Liver (tissue), 9 donors: Measurements from ENCODE around the gene TCFL5. TPM values are rescaled to one million over a fixed set of nuclear protein-coding genes. Genes with fewer than 3 reads are reported as not detected.
A peak's percentile ranks its signal among the peaks of the same experiment; 100 is the strongest.

Source experiments
- DNase-seq: peaks from one replicate; pipeline ENCODE4 v3.0.0-alpha.2; 2017; ENCODE audit warnings: low spot score
- H3K27ac ChIP-seq, 2 donors: one replicate each; pipeline ENCODE4 v1.7.0; 2013; ENCODE audit warnings: inconsistent platforms in 2 of 2, low read length in 2 of 2, control low read depth in 1 of 2, low read depth in 1 of 2, mild to moderate bottlenecking in 1 of 2
- H3K27me3 ChIP-seq, 4 donors: one replicate each; pipeline versions ENCODE4 v1.6.1 to v1.7.0; 2013; ENCODE audit warnings: low read length in 3 of 4, inconsistent platforms in 1 of 4, mild to moderate bottlenecking in 1 of 4, moderate library complexity in 1 of 4; ENCODE audit not compliant: control insufficient read depth in 4 of 4, insufficient read depth in 4 of 4
- H3K36me3 ChIP-seq, 4 donors: one replicate each; pipeline versions ENCODE4 v1.6.1 to v1.7.0; 2013; ENCODE audit warnings: low read length in 3 of 4, mild to moderate bottlenecking in 3 of 4, low read depth in 1 of 4, moderate library complexity in 1 of 4; ENCODE audit not compliant: control insufficient read depth in 4 of 4, insufficient read depth in 3 of 4
- H3K4me1 ChIP-seq, 4 donors: one replicate each; pipeline versions ENCODE4 v1.6.1 to v1.7.0; 2013; ENCODE audit warnings: low read length in 3 of 4, mild to moderate bottlenecking in 3 of 4, moderate library complexity in 1 of 4; ENCODE audit not compliant: control insufficient read depth in 4 of 4, insufficient read depth in 4 of 4
- H3K4me3 ChIP-seq, 3 donors: one replicate each; pipeline versions ENCODE4 v1.6.1 to v1.7.0; 2013; ENCODE audit warnings: low read length in 3 of 3, control low read depth in 1 of 3, low read depth in 1 of 3, mild to moderate bottlenecking in 1 of 3
- H3K9ac ChIP-seq, 2 donors: one replicate each; pipeline ENCODE4 v1.7.0; 2013; ENCODE audit warnings: low read length in 2 of 2, mild to moderate bottlenecking in 2 of 2, moderate library complexity in 2 of 2, control low read depth in 1 of 2, low read depth in 1 of 2
- H3K9me3 ChIP-seq, 4 donors: one replicate each; pipeline versions ENCODE4 v1.6.1 to v1.7.0; 2013; ENCODE audit warnings: low read length in 3 of 4; ENCODE audit not compliant: control insufficient read depth in 4 of 4
- EGR1 ChIP-seq, 2 donors: IDR thresholded peaks; 2 replicates each; pipeline ENCODE4 v1.6.1; 2016 to 2018; ENCODE audit warnings: antibody characterized with exemption in 2 of 2, low read depth in 2 of 2
- FOXA1 ChIP-seq: IDR thresholded peaks from 2 replicates; pipeline ENCODE4 v1.6.1; 2016; ENCODE audit warnings: antibody characterized with exemption
- FOXA2 ChIP-seq: IDR thresholded peaks from 2 replicates; pipeline ENCODE4 v1.6.1; 2016; ENCODE audit warnings: antibody characterized with exemption
- GABPA ChIP-seq, 2 donors: IDR thresholded peaks in 1 of 2; conservative IDR thresholded peaks in 1 of 2; 2 replicates each; pipeline ENCODE4 v1.6.1; 2016; ENCODE audit warnings: antibody characterized with exemption in 2 of 2, mild to moderate bottlenecking in 1 of 2, moderate library complexity in 1 of 2
- HNF4A ChIP-seq, 2 donors: conservative IDR thresholded peaks; 2 replicates each; pipeline ENCODE4 v1.6.1; 2016; ENCODE audit warnings: antibody characterized with exemption in 2 of 2, mild to moderate bottlenecking in 2 of 2
- HNF4G ChIP-seq: IDR thresholded peaks from 2 replicates; pipeline ENCODE4 v1.6.1; 2016; ENCODE audit warnings: antibody characterized with exemption
- JUND ChIP-seq, 2 donors: IDR thresholded peaks; 2 replicates each; pipeline ENCODE4 v1.6.1; 2016; ENCODE audit warnings: antibody characterized with exemption in 2 of 2
- NR2F2 ChIP-seq: IDR thresholded peaks from 2 replicates; pipeline ENCODE4 v1.6.1; 2016; ENCODE audit warnings: antibody characterized with exemption
- RAD21 ChIP-seq, 2 donors: IDR thresholded peaks; 2 replicates each; pipeline ENCODE4 v1.6.1; 2016; ENCODE audit warnings: antibody characterized with exemption in 2 of 2, mild to moderate bottlenecking in 2 of 2
- RXRA ChIP-seq, 2 donors: IDR thresholded peaks; 2 replicates each; pipeline ENCODE4 v1.6.1; 2017 to 2018; ENCODE audit warnings: antibody characterized with exemption in 2 of 2, mild to moderate bottlenecking in 1 of 2
- SP1 ChIP-seq: IDR thresholded peaks from 2 replicates; pipeline ENCODE4 v1.6.1; 2018; ENCODE audit warnings: antibody characterized with exemption, mild to moderate bottlenecking
- TAF1 ChIP-seq: conservative IDR thresholded peaks from 2 replicates; pipeline ENCODE4 v1.6.1; 2016; ENCODE audit warnings: antibody characterized with exemption, mild to moderate bottlenecking
- YY1 ChIP-seq: IDR thresholded peaks from 2 replicates; pipeline ENCODE4 v1.6.1; 2016; ENCODE audit warnings: antibody characterized with exemption, mild to moderate bottlenecking
- WGBS: extraction: QIAGEN DNeasy Blood & Tissue Kit; methylation state at CpG from one replicate; pipeline ENCODE4 v1.1.7; 2013; 5-methylcytosine and 5-hydroxymethylcytosine counted together
- polyA plus RNA-seq, 2 donors: library from polyadenylated mRNA; stranded (reverse) in 1 of 2; unstranded in 1 of 2; fragments of 200-250 nt in 1 of 2; fragments of >200 nt in 1 of 2; fragmentation: Nextera tagmentation in 1 of 2; extraction: Ambion mirVana in 1 of 2; gene quantifications; one replicate each; pipeline versions ENCODE4 v1.2.1 to v1.2.3, GENCODE V29; 2013 to 2015
- total RNA-seq, 2 donors: library from RNA; depleted of rRNA; stranded (reverse); fragments of >200 nt; gene quantifications; one replicate each; pipeline ENCODE4 v1.2.3, GENCODE V29; 2014
- TF ChIP-seq, protein P1 (sequence below): IDR thresholded peaks from 2 replicates; pipeline ENCODE4 v1.6.1; 2016; ENCODE audit warnings: antibody characterized with exemption, mild to moderate bottlenecking
- TF ChIP-seq, protein P2 (sequence below): IDR thresholded peaks from 2 replicates; pipeline ENCODE4 v1.6.1; 2016; ENCODE audit warnings: antibody characterized with exemption
- TF ChIP-seq, protein P3 (sequence below): fragments of 150-350 bp; IDR thresholded peaks from 2 replicates; pipeline ENCODE4 v1.5.1; 2017; ENCODE audit warnings: improper control_type of control experiment, low read depth, low read length; ENCODE audit not compliant: missing input control
- TF ChIP-seq, protein P4 (sequence below): IDR thresholded peaks from 2 replicates; pipeline ENCODE4 v1.6.1; 2016; ENCODE audit warnings: antibody characterized with exemption
- TF ChIP-seq, protein P5 (sequence below): IDR thresholded peaks from 2 replicates; pipeline ENCODE4 v1.6.1; 2016; ENCODE audit warnings: antibody characterized with exemption
- donor health status: healthy.
- donor health status: healthy.
- donor health status: healthy.
- donor health status: healthy.
- donor health status: healthy.

Gene TCFL5
- total and polyA plus RNA-seq, 4 donors, result 0.79 to 3.8 (median 2.2) TPM

DNA sequence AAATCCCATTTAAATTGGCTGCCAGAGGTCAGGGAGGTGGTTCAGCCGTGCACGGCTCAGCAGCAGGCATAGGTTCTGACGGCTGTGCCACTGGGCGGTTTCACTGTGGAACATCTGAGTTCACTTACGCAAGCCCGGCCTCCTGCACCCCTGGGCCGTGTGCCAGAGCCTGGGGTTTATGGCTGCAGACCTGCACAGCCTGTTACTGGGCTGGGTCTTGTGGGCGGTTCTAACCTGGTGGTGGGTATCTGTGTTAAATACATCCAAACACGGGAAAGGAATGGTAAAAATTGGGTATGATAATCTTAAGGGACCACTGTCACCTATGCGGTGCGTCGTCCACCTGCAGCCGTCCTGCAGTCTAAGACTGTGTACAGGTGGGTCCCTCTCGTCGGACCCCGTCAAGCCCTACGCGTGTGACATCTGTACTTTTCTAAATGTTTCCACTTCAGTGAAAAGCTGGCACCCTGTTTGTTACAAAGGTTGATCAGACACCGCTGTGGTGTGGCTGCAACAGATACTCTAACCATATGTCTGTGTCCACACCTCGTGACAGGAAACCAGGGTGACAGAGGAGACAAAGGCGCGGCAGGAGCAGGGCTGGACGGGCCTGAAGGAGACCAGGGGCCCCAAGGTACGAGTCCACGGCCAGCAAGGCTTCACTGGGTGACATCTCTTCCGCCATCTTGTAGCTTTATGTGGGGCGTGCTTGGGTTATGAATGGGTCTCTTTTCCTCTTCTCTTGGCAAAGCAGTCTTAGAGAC, 23.3 kb downstream of the TCFL5 start:
- no peaks in the 10 kb centered on the region for H3K27me3 ChIP-seq
- H3K9ac ChIP-seq, result no peak overlapping the region
- 59% methylated on average over 27 of the region's 27 CpGs for WGBS
- peaks cover 0 to 18% (median 9%) of the 10 kb centered on the region in 4 donors for H3K4me1 ChIP-seq
- TF ChIP-seq, protein P1, sequence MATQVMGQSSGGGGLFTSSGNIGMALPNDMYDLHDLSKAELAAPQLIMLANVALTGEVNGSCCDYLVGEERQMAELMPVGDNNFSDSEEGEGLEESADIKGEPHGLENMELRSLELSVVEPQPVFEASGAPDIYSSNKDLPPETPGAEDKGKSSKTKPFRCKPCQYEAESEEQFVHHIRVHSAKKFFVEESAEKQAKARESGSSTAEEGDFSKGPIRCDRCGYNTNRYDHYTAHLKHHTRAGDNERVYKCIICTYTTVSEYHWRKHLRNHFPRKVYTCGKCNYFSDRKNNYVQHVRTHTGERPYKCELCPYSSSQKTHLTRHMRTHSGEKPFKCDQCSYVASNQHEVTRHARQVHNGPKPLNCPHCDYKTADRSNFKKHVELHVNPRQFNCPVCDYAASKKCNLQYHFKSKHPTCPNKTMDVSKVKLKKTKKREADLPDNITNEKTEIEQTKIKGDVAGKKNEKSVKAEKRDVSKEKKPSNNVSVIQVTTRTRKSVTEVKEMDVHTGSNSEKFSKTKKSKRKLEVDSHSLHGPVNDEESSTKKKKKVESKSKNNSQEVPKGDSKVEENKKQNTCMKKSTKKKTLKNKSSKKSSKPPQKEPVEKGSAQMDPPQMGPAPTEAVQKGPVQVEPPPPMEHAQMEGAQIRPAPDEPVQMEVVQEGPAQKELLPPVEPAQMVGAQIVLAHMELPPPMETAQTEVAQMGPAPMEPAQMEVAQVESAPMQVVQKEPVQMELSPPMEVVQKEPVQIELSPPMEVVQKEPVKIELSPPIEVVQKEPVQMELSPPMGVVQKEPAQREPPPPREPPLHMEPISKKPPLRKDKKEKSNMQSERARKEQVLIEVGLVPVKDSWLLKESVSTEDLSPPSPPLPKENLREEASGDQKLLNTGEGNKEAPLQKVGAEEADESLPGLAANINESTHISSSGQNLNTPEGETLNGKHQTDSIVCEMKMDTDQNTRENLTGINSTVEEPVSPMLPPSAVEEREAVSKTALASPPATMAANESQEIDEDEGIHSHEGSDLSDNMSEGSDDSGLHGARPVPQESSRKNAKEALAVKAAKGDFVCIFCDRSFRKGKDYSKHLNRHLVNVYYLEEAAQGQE, result peak; percentile 68
- TF ChIP-seq FOXA2 (no peak), FOXA1 (no peak), HNF4G (peak; percentile 27), GABPA (IDR thresholded peaks at IDR 0.05 in 1 of 2, conservative IDR thresholded peaks at IDR 0.05 in 1 of 2) (no peak), NR2F2 (peak; percentile 36), SP1 (peak; percentile 93), EGR1 (IDR thresholded peaks at IDR 0.05; ENCODE audit: low read depth in 2 of 2) (peak in 1 of 2 donors; percentile 33), YY1 (peak; percentile 52), TAF1 (no peak), HNF4A (conservative IDR thresholded peaks at IDR 0.05) (peak; percentile 83 to 85), RAD21 (IDR thresholded peaks at IDR 0.05) (peak; percentile 22 to 48), RXRA (IDR thresholded peaks at IDR 0.05) (peak; percentile 86 to 89), JUND (IDR thresholded peaks at IDR 0.05) (peak in 1 of 2 donors; percentile 80)
- TF ChIP-seq, protein P2, sequence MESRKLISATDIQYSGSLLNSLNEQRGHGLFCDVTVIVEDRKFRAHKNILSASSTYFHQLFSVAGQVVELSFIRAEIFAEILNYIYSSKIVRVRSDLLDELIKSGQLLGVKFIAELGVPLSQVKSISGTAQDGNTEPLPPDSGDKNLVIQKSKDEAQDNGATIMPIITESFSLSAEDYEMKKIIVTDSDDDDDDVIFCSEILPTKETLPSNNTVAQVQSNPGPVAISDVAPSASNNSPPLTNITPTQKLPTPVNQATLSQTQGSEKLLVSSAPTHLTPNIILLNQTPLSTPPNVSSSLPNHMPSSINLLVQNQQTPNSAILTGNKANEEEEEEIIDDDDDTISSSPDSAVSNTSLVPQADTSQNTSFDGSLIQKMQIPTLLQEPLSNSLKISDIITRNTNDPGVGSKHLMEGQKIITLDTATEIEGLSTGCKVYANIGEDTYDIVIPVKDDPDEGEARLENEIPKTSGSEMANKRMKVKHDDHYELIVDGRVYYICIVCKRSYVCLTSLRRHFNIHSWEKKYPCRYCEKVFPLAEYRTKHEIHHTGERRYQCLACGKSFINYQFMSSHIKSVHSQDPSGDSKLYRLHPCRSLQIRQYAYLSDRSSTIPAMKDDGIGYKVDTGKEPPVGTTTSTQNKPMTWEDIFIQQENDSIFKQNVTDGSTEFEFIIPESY, result peak; percentile 28
- TF ChIP-seq, protein P3, sequence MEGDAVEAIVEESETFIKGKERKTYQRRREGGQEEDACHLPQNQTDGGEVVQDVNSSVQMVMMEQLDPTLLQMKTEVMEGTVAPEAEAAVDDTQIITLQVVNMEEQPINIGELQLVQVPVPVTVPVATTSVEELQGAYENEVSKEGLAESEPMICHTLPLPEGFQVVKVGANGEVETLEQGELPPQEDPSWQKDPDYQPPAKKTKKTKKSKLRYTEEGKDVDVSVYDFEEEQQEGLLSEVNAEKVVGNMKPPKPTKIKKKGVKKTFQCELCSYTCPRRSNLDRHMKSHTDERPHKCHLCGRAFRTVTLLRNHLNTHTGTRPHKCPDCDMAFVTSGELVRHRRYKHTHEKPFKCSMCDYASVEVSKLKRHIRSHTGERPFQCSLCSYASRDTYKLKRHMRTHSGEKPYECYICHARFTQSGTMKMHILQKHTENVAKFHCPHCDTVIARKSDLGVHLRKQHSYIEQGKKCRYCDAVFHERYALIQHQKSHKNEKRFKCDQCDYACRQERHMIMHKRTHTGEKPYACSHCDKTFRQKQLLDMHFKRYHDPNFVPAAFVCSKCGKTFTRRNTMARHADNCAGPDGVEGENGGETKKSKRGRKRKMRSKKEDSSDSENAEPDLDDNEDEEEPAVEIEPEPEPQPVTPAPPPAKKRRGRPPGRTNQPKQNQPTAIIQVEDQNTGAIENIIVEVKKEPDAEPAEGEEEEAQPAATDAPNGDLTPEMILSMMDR, result no peak
- TF ChIP-seq, protein P4, sequence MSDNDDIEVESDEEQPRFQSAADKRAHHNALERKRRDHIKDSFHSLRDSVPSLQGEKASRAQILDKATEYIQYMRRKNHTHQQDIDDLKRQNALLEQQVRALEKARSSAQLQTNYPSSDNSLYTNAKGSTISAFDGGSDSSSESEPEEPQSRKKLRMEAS, result peak; percentile 28
- TF ChIP-seq, protein P5, sequence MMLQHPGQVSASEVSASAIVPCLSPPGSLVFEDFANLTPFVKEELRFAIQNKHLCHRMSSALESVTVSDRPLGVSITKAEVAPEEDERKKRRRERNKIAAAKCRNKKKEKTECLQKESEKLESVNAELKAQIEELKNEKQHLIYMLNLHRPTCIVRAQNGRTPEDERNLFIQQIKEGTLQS, result peak; percentile 24
- H3K27ac ChIP-seq, result peak overlapping the region; percentile 71 to 74
- H3K4me3 ChIP-seq, result no peak overlapping the region
- DNase-seq, result no peak
- peaks cover 0 to 3% (median 0%) of the 10 kb centered on the region in 4 donors for H3K36me3 ChIP-seq
- no peaks in the 10 kb centered on the region for H3K9me3 ChIP-seq
